Fibroblast of lung (primary cell): ENCODE results near the gene CXCL17. TPM values are rescaled to one million over a fixed set of nuclear protein-coding genes. Genes with fewer than 3 reads are reported as not detected.

ENCODE experiments used
- DNase-seq, 2 donors: peaks; one replicate each; pipeline versions ENCODE4 v3.0.0 to v3.0.0-alpha.2; 2010; ENCODE audit warnings: low read depth in 2 of 2
- H2AFZ ChIP-seq: 2 replicates; pipeline ENCODE4 v1.5.1; 2012; ENCODE audit warnings: low read length, control low read depth, inconsistent platforms
- H3K27ac ChIP-seq: 2 replicates; pipeline ENCODE4 v1.5.1; 2011; ENCODE audit warnings: low read length, control low read depth; ENCODE audit not compliant: insufficient read depth
- H3K27me3 ChIP-seq: 2 replicates; pipeline ENCODE4 v1.5.1; 2011; ENCODE audit warnings: mild to moderate bottlenecking, low read length; ENCODE audit not compliant: control insufficient read depth, insufficient read depth
- H3K36me3 ChIP-seq: 2 replicates; pipeline ENCODE4 v1.5.1; 2011; ENCODE audit warnings: low read length; ENCODE audit not compliant: control insufficient read depth, insufficient read depth
- H3K4me1 ChIP-seq: 2 replicates; pipeline ENCODE4 v1.5.1; 2011; ENCODE audit warnings: low read length; ENCODE audit not compliant: control insufficient read depth, insufficient read depth; ENCODE audit errors: extremely low read depth
- H3K4me2 ChIP-seq: 2 replicates; pipeline ENCODE4 v1.5.1; 2011; ENCODE audit warnings: low read length, control low read depth; ENCODE audit not compliant: insufficient read depth; ENCODE audit errors: extremely low read depth
- H3K4me3 ChIP-seq, 4 experiments: fragments of 200-600 bp in 1 of 4; sonication (generic) in 1 of 4; replicated peaks in 1 of 4; 2 replicates each; pipeline ENCODE4 v1.5.1; 2011 to 2016; ENCODE audit warnings: low read length in 4 of 4, low read depth in 3 of 4, mild to moderate bottlenecking in 3 of 4, control low read depth in 2 of 4, inconsistent platforms in 1 of 4, mixed read lengths in 1 of 4; ENCODE audit not compliant: insufficient read depth in 1 of 4; ENCODE audit errors: control extremely low read depth in 1 of 4
- H3K79me2 ChIP-seq: 2 replicates; pipeline ENCODE4 v1.5.1; 2012; ENCODE audit warnings: mild to moderate bottlenecking, low read length, inconsistent platforms; ENCODE audit not compliant: control insufficient read depth, insufficient read depth
- H3K9ac ChIP-seq: 2 replicates; pipeline ENCODE4 v1.5.1; 2011; ENCODE audit warnings: mild to moderate bottlenecking, low read length, control low read depth; ENCODE audit not compliant: insufficient read depth
- H3K9me3 ChIP-seq: 2 replicates; pipeline ENCODE4 v1.5.1; 2012; ENCODE audit warnings: low read depth, low read length; ENCODE audit not compliant: control insufficient read depth, insufficient read depth
- H4K20me1 ChIP-seq: 2 replicates; pipeline ENCODE4 v1.5.1; 2011; ENCODE audit warnings: low read length; ENCODE audit not compliant: control insufficient read depth, insufficient read depth; ENCODE audit errors: extremely low read depth
- CTCF ChIP-seq, 2 donors: IDR thresholded peaks in 1 of 2; conservative IDR thresholded peaks in 1 of 2; 1 replicate in 1 of 2; 2 replicates in 1 of 2; pipeline ENCODE4 v1.5.1; 2011 to 2012; ENCODE audit warnings: low read length in 2 of 2, control low read depth in 1 of 2, inconsistent platforms in 1 of 2, low read depth in 1 of 2, mild to moderate bottlenecking in 1 of 2
- EZH2 ChIP-seq: IDR thresholded peaks from 2 replicates; pipeline ENCODE4 v1.5.1; 2012; ENCODE audit warnings: low read length, control low read depth, mild to moderate bottlenecking; ENCODE audit errors: missing control alignments
- polyA plus RNA-seq, 2 donors: library from polyadenylated mRNA; depleted of rRNA in 1 of 2; stranded (reverse) in 1 of 2; unstranded in 1 of 2; fragments of >200 nt; gene quantifications; 2 replicates each; pipeline ENCODE4 v1.2.1, GENCODE V29; 2011 to 2012; ENCODE audit warnings: missing spikeins in 1 of 2
- total RNA-seq: library from RNA; depleted of rRNA; stranded (reverse); fragments of >200 nt; gene quantifications from 2 replicates; pipeline ENCODE4 v1.2.1, GENCODE V29; 2014

The CXCL17 gene
- total and polyA plus RNA-seq, 2 donors (not counting 1 experiment from before 2014, with no cell fraction given): not detected

GRCh38 chr19:42433503-42434260, 9.1 kb downstream of the CXCL17 start:
- Histone ChIP-seq H2AFZ (no peak overlapping the region), H3K9ac (no peak overlapping the region), H3K27me3 (no peaks in the 10 kb centered on the region), H3K9me3 (no peaks in the 10 kb centered on the region), H3K79me2 (no peaks in the 10 kb centered on the region), H4K20me1 (no peaks in the 10 kb centered on the region), H3K4me2 (no peak overlapping the region), H3K36me3 (no peaks in the 10 kb centered on the region), H3K4me3 (no peak overlapping the region), H3K4me1 (peaks cover 7% of the 10 kb centered on the region), H3K27ac (no peak overlapping the region)
- peak; percentile 50 to 70 for TF ChIP-seq CTCF (conservative IDR thresholded peaks at IDR 0.05 in 1 of 2, IDR thresholded peaks at IDR 0.05 in 1 of 2; ENCODE audit: low read depth in 1 of 2, low read length in 2 of 2)
- no peak for TF ChIP-seq EZH2
- peak in 1 of 2 donors; percentile 68 for DNase-seq

- no peaks in the 10 kb centered on the region for H3K27me3 ChIP-seq
- TF ChIP-seq EZH2 (no peak), CTCF (conservative IDR thresholded peaks at IDR 0.05 in 1 of 2, IDR thresholded peaks at IDR 0.05 in 1 of 2; ENCODE audit: low read depth in 1 of 2, low read length in 2 of 2) (no peak)
- H3K9me3 ChIP-seq: no peaks in the 10 kb centered on the region
- H2AFZ ChIP-seq: no peak overlapping the region
- H3K4me1 ChIP-seq: peaks cover 7% of the 10 kb centered on the region
- no peaks in the 10 kb centered on the region for H3K79me2 ChIP-seq
- H3K4me3 ChIP-seq: no peak overlapping the region
- no peaks in the 10 kb centered on the region for H4K20me1 ChIP-seq
- H3K36me3 ChIP-seq: no peaks in the 10 kb centered on the region
- no peak overlapping the region for H3K9ac ChIP-seq
- H3K27ac ChIP-seq: no peak overlapping the region
- no peak for DNase-seq
- no peak overlapping the region for H3K4me2 ChIP-seq
These were observed 11.3 kb downstream of the CXCL17 start for GRCh38 chr19:42431486-42431885.

GRCh38 chr19:42428676-42429075, 14.1 kb downstream of the CXCL17 start:
- no peaks in the 10 kb centered on the region for H3K27me3 ChIP-seq
- TF ChIP-seq CTCF (conservative IDR thresholded peaks at IDR 0.05 in 1 of 2, IDR thresholded peaks at IDR 0.05 in 1 of 2; ENCODE audit: low read depth in 1 of 2, low read length in 2 of 2): no peak
- no peak for TF ChIP-seq EZH2
- H3K4me3 ChIP-seq: no peak overlapping the region
- H2AFZ ChIP-seq: no peak overlapping the region
- H3K9me3 ChIP-seq: no peaks in the 10 kb centered on the region
- no peaks in the 10 kb centered on the region for H3K79me2 ChIP-seq
- H3K4me1 ChIP-seq: peaks cover 6% of the 10 kb centered on the region
- H4K20me1 ChIP-seq: no peaks in the 10 kb centered on the region
- no peak overlapping the region for H3K4me2 ChIP-seq
- H3K9ac ChIP-seq: no peak overlapping the region
- H3K36me3 ChIP-seq: no peaks in the 10 kb centered on the region
- no peak overlapping the region for H3K27ac ChIP-seq
- DNase-seq: no peak
